ENCODE data around the gene FUZ.

The FUZ gene

GRCh38 chr19:49788857-49789256, 24.2 kb downstream of the FUZ start:
- H3K27ac ChIP-seq: no peak overlapping the region
- no peak for DNase-seq (ENCODE audit: low read depth, low spot score)

- H3K27ac ChIP-seq: no peak overlapping the region
- no peak for DNase-seq (ENCODE audit: low read depth, low spot score)
Measured at GRCh38 chr19:49787746-49788145, 25.3 kb downstream of the FUZ start.

GRCh38 chr19:49786376-49786820, 26.7 kb downstream of the FUZ start:
- H3K27ac ChIP-seq: peak overlapping the region; percentile 51
- DNase-seq (ENCODE audit: low read depth, low spot score): no peak

GRCh38 chr19:49782515-49782914, 30.6 kb downstream of the FUZ start:
- no peak overlapping the region for H3K27ac ChIP-seq
- DNase-seq (ENCODE audit: low read depth, low spot score): no peak

GRCh38 chr19:49781394-49781793, 31.7 kb downstream of the FUZ start:
- no peak for DNase-seq (ENCODE audit: low read depth, low spot score)
- H3K27ac ChIP-seq: no peak overlapping the region

GRCh38 chr19:49780861-49781260, 32.2 kb downstream of the FUZ start:
- H3K27ac ChIP-seq: no peak overlapping the region
- DNase-seq (ENCODE audit: low read depth, low spot score): no peak

- H3K27ac ChIP-seq: no peak overlapping the region
- no peak for DNase-seq (ENCODE audit: low read depth, low spot score)
Measured at GRCh38 chr19:49779731-49780555, 33.1 kb downstream of the FUZ start.

GRCh38 chr19:49776371-49776764, 36.7 kb downstream of the FUZ start:
- no peak for DNase-seq (ENCODE audit: low read depth, low spot score)
- peak overlapping the region; percentile 4 for H3K27ac ChIP-seq

GRCh38 chr19:49775742-49776370, 37.2 kb downstream of the FUZ start:
- H3K27ac ChIP-seq: peak overlapping the region; percentile 13
- DNase-seq (ENCODE audit: low read depth, low spot score): no peak

GRCh38 chr19:49774969-49775368, 38.1 kb downstream of the FUZ start:
- no peak for DNase-seq (ENCODE audit: low read depth, low spot score)
- peak overlapping the region; percentile 13 for H3K27ac ChIP-seq

- no peak overlapping the region for H3K27ac ChIP-seq
- no peak for DNase-seq (ENCODE audit: low read depth, low spot score)
Measured at GRCh38 chr19:49773663-49774350, 39.3 kb downstream of the FUZ start.

- DNase-seq (ENCODE audit: low read depth, low spot score): no peak
- no peak overlapping the region for H3K27ac ChIP-seq
Measured at GRCh38 chr19:49772850-49773432, 40.2 kb downstream of the FUZ start.

GRCh38 chr19:49771674-49772139, 41.4 kb downstream of the FUZ start:
- no peak for DNase-seq (ENCODE audit: low read depth, low spot score)
- H3K27ac ChIP-seq: no peak overlapping the region

GRCh38 chr19:49770529-49770928, 42.6 kb downstream of the FUZ start:
- no peak for DNase-seq (ENCODE audit: low read depth, low spot score)
- H3K27ac ChIP-seq: no peak overlapping the region

- no peak overlapping the region for H3K27ac ChIP-seq
- no peak for DNase-seq (ENCODE audit: low read depth, low spot score)
Measured at GRCh38 chr19:49767967-49768581, 45.0 kb downstream of the FUZ start.

GRCh38 chr19:49767381-49767780, 45.7 kb downstream of the FUZ start:
- peak overlapping the region; percentile 42 for H3K27ac ChIP-seq
- no peak for DNase-seq (ENCODE audit: low read depth, low spot score)

- peak within 1 kb of the TSS; percentile 97 for H3K27ac ChIP-seq
- DNase-seq (ENCODE audit: low read depth, low spot score): no peak
Measured at GRCh38 chr19:49766930-49767299, 46.2 kb downstream of the FUZ start, which contains the start of gene AP2A1. Gene AP2A1, plus strand, starts transcription at chr19:49767001. Its CDS starts 133 bp downstream, at chr19:49767134.

GRCh38 chr19:49766007-49766929, 46.8 kb downstream of the FUZ start:
- H3K27ac ChIP-seq: peak overlapping the region; percentile 97
- DNase-seq (ENCODE audit: low read depth, low spot score): peak; percentile 100

- DNase-seq (ENCODE audit: low read depth, low spot score): no peak
Measured at GRCh38 chr19:49764341-49764740, 48.8 kb downstream of the FUZ start.

More at GRCh38 chr19:49764341-49764740, 48.8 kb downstream of the FUZ start:
- H3K27ac ChIP-seq: peak overlapping the region; percentile 97
